ENCODE measurements around the gene SSR4. TPM values are rescaled to one million over a fixed set of nuclear protein-coding genes. Genes with fewer than 3 reads are reported as not detected.
A peak's percentile ranks its signal among the peaks of the same experiment; 100 is the strongest.

The SSR4 gene
- total and polyA plus RNA-seq, 8 donors = 153 to 327 (median 180) TPM

- Histone ChIP-seq H3K4me3 (no peak overlapping the region), H3K4me1 (no peaks in the 10 kb centered on the region), H3K27me3 (no peaks in the 10 kb centered on the region), H3K27ac (no peak overlapping the region), H3K36me3 (no peaks in the 10 kb centered on the region), H3K9me3 (no peaks in the 10 kb centered on the region)
- DNase-seq (no peak), ATAC-seq (no peak)
- intact Hi-C loops (cut with DNase I) = loop anchor here in 1 of 2 donors (10.0 kb wide), 1 partner anchor 175 kb away; the partner anchor contains the start of gene RENBP
- no peak for TF ChIP-seq CTCF (IDR thresholded peaks at IDR 0.05)
Measured at GRCh38 chrX:153769865-153770600, 24.4 kb upstream of the SSR4 start.

GRCh38 chrX:153770601-153771414 is 23.7 kb upstream of the SSR4 start:
- peak in 1 of 4 donors; percentile 34 for DNase-seq
- Histone ChIP-seq H3K27ac (no peak overlapping the region), H3K36me3 (no peaks in the 10 kb centered on the region), H3K27me3 (no peaks in the 10 kb centered on the region), H3K4me3 (no peak overlapping the region), H3K9me3 (no peaks in the 10 kb centered on the region), H3K4me1 (no peaks in the 10 kb centered on the region)
- intact Hi-C loops (cut with DNase I) = no loop called here
- no peak for TF ChIP-seq CTCF (IDR thresholded peaks at IDR 0.05)
- no peak for ATAC-seq

GRCh38 chrX:153771415-153772315 is 22.8 kb upstream of the SSR4 start:
- ATAC-seq = no peak
- Histone ChIP-seq H3K27me3 (no peaks in the 10 kb centered on the region), H3K36me3 (no peaks in the 10 kb centered on the region), H3K9me3 (no peaks in the 10 kb centered on the region), H3K4me3 (no peak overlapping the region), H3K4me1 (no peaks in the 10 kb centered on the region), H3K27ac (no peak overlapping the region)
- TF ChIP-seq CTCF (IDR thresholded peaks at IDR 0.05) = no peak
- intact Hi-C loops (cut with DNase I) = no loop called here
- peak in 1 of 4 donors; percentile 63 for DNase-seq

GRCh38 chrX:153772316-153773217 is 21.9 kb upstream of the SSR4 start:
- Histone ChIP-seq H3K27me3 (peaks cover 0 to 2% of the 10 kb centered on the region in 2 donors), H3K27ac (no peak overlapping the region), H3K4me3 (no peak overlapping the region), H3K9me3 (no peaks in the 10 kb centered on the region), H3K36me3 (no peaks in the 10 kb centered on the region), H3K4me1 (no peaks in the 10 kb centered on the region)
- no peak for ATAC-seq
- intact Hi-C loops (cut with DNase I) = no loop called here
- no peak for TF ChIP-seq CTCF (IDR thresholded peaks at IDR 0.05)
- peak in 1 of 4 donors; percentile 28 for DNase-seq
